ENCODE data around the gene RIPK1.

DNA sequence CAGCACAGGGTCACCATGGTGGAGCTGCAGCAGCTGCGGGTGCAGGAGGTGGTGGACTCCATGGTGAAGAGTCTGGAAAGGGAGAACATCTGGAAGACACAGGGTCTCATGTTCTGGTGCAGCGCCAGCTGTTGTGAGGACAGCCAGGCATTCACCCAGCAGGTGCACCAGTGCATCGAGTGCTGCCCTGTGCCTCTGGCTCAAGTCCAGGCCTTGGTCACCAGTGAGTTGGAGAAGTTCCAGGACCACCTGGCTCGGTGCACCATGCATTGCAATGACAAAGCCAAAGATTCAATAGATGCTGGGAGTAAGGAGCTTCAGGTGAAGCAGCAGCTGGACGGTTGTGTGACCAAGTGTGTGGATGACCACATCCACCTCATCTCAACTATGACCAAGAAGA, 22.9 kb upstream of the RIPK1 start:
- TF ChIP-seq, protein P1, sequence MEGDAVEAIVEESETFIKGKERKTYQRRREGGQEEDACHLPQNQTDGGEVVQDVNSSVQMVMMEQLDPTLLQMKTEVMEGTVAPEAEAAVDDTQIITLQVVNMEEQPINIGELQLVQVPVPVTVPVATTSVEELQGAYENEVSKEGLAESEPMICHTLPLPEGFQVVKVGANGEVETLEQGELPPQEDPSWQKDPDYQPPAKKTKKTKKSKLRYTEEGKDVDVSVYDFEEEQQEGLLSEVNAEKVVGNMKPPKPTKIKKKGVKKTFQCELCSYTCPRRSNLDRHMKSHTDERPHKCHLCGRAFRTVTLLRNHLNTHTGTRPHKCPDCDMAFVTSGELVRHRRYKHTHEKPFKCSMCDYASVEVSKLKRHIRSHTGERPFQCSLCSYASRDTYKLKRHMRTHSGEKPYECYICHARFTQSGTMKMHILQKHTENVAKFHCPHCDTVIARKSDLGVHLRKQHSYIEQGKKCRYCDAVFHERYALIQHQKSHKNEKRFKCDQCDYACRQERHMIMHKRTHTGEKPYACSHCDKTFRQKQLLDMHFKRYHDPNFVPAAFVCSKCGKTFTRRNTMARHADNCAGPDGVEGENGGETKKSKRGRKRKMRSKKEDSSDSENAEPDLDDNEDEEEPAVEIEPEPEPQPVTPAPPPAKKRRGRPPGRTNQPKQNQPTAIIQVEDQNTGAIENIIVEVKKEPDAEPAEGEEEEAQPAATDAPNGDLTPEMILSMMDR (conservative IDR thresholded peaks at IDR 0.05 in 1 of 2, IDR thresholded peaks at IDR 0.05 in 1 of 2; ENCODE audit: extremely low read depth in 1 of 2, insufficient read depth in 1 of 2, low read depth in 1 of 2, low read length in 2 of 2), result no peak
- no peak for TF ChIP-seq EZH2 (IDR thresholded peaks at IDR 0.05; ENCODE audit: borderline replicate concordance, low read length)

Data from mammary epithelial cell (primary cell).